Uterine smooth muscle cell (primary cell): Measurements from ENCODE around the gene SETD7. TPM values are rescaled to one million over a fixed set of nuclear protein-coding genes. Genes with fewer than 3 reads are reported as not detected.

Experiments used
- total RNA-seq: library from RNA; depleted of rRNA; stranded (reverse); fragments of >200 nt; gene quantifications from 2 replicates; pipeline ENCODE4 v1.2.3, GENCODE V29; 2014

The SETD7 gene
- 79.7 and 93.1 TPM in 2 replicates for total RNA-seq

GRCh38 chr4:139556071-139556723 lies at the start of gene SETD7:
Gene SETD7 (minus strand): TSS chr4:139556219. CDS start chr4:139556137, 82 bp downstream.

DNA sequence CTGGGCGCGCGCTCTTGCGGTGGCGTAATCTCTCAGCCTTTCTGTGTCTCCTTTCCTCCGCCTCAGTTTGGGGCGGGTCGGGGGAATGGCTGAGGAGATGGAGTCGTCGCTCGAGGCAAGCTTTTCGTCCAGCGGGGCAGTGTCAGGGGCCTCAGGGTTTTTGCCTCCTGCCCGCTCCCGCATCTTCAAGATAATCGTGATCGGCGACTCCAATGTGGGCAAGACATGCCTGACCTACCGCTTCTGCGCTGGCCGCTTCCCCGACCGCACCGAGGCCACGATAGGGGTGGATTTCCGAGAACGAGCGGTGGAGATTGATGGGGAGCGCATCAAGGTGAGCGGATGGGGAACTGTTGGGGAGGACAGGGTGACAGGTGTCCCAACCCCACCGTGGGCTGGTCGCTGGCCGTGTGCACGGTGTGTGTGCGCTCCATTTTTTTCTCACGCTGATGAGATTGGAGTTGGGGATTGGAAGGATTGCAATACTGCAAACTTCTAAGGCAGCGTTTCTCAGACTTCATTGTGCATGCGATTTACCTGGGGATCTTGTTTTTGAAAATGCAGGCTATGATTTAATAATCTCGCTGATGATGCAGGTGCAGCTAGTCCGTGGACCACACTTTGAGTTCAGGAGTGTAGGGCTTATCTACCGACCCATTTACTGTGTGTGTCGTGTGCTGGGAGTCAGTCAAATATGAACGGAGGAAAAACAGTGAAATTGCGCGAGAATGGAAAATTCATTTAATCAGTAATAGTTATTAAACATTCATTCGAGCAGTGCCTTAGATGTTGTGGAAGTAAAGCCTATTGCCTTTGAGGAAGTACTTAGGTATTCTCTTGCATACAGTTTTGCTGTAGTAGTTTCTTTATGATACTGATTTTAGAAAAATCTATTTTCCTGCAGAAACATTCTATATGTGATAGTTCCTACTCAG lies 101.6 kb downstream of the SETD7 start, which contains the start of gene RAB33B:
RAB33B (plus strand) TSS at position 11 of the 935 bp plus-strand sequence; CDS start at position 86, 75 bp downstream.

Other genes with a start within 250 kb of the SETD7 start
- gene RAB33B, start 102.1 kb downstream of the SETD7 start, total RNA-seq = 11.2 and 20.2 TPM in 2 replicates
- gene MGST2, start 109.6 kb upstream of the SETD7 start, total RNA-seq = 2.1 and 3.0 TPM in 2 replicates